ENCODE data around the gene DNAJC6.

DNAJC6 gene

DNA sequence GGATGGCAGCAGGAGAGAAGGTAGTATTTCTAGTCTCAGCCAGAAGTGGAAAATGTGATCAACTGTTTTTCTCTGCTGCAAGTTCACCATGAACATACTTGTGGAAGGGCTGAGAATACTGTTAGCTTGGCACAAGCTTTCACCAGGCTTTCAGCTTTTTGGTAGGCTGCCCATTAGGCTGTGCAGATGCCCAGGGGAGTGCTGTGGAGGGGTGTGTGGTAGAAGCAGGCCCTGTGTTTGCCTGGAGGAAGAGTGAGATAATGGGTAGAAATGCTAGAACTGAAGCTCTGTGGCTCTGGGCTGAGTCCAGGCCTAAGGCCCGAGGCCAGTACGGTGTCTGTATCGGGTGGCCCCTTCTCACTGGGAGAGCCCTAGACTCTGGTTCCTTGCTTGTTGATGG is 9.8 kb downstream of the DNAJC6 start:
- TF ChIP-seq, protein P1, sequence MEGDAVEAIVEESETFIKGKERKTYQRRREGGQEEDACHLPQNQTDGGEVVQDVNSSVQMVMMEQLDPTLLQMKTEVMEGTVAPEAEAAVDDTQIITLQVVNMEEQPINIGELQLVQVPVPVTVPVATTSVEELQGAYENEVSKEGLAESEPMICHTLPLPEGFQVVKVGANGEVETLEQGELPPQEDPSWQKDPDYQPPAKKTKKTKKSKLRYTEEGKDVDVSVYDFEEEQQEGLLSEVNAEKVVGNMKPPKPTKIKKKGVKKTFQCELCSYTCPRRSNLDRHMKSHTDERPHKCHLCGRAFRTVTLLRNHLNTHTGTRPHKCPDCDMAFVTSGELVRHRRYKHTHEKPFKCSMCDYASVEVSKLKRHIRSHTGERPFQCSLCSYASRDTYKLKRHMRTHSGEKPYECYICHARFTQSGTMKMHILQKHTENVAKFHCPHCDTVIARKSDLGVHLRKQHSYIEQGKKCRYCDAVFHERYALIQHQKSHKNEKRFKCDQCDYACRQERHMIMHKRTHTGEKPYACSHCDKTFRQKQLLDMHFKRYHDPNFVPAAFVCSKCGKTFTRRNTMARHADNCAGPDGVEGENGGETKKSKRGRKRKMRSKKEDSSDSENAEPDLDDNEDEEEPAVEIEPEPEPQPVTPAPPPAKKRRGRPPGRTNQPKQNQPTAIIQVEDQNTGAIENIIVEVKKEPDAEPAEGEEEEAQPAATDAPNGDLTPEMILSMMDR (conservative IDR thresholded peaks at IDR 0.05) = no peak
- TF ChIP-seq ZFX (IDR thresholded peaks at IDR 0.05) = no peak
- H3K27ac ChIP-seq = no peak overlapping the region

DNA sequence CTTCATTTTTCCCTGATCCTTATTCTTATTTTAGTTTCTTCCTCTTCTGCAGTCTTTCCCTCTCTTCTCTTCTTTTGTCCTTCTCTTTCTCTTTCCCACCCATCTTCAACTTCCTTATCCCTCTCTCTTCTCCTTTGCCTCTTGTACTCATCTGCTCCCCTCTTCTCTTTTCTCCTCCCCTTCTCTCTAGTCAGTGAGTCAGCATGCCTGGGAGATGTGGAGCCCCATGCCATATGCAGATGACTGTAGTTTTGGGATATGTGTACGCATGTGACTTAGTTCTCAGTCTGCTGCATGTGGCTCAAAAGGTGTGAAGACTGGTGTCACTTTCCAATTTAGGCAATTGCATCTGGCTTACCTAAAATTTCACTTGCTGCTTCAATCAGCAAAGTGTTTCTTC is 10.4 kb downstream of the DNAJC6 start:
- no peak overlapping the region for H3K27ac ChIP-seq
- TF ChIP-seq, protein P1 (conservative IDR thresholded peaks at IDR 0.05) = no peak
- no peak for TF ChIP-seq ZFX (IDR thresholded peaks at IDR 0.05)

DNA sequence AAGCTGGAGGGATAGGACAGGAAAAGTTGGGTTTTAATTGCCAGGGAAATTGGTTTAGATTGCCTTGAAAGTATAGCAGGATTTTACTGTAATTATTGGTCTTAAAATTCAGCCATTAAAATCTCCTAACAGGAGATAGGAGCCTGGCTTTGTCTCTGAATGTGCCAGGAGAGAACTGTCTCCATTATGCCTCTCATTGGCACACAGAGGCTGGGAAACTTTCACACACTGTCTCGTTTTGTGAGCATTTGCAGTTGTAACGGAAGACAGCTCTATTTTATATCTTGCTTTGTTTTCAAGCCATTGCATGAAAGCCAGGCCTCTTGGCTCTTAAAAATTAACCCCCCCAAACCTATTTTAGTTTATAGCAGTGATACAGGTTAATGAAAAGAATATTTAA is 12.5 kb downstream of the DNAJC6 start:
- no peak overlapping the region for H3K27ac ChIP-seq
- TF ChIP-seq ZFX (IDR thresholded peaks at IDR 0.05) = no peak
- TF ChIP-seq, protein P1 (conservative IDR thresholded peaks at IDR 0.05) = no peak

DNA sequence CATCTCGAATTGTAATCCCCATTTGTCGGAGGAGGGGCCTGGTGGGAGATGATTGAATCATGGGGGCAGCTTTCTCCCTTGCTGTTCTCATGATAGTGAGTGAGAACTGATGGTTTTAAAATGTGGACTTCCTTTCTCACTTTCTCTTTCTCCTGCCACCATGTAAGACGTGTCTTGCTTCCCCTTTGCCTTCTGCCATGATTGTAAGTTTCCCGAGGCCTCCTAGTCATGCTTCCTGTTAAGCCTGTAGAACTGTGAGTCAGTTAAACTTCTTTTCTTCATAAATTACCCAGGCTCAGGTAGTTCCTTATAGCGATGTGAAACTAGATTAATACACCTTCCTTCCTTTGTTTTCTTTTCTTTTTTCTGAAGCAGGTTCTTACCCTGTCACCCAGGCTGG is 13.9 kb downstream of the DNAJC6 start:
- H3K27ac ChIP-seq = no peak overlapping the region
- no peak for TF ChIP-seq ZFX (IDR thresholded peaks at IDR 0.05)
- TF ChIP-seq, protein P1 (conservative IDR thresholded peaks at IDR 0.05) = no peak

DNA sequence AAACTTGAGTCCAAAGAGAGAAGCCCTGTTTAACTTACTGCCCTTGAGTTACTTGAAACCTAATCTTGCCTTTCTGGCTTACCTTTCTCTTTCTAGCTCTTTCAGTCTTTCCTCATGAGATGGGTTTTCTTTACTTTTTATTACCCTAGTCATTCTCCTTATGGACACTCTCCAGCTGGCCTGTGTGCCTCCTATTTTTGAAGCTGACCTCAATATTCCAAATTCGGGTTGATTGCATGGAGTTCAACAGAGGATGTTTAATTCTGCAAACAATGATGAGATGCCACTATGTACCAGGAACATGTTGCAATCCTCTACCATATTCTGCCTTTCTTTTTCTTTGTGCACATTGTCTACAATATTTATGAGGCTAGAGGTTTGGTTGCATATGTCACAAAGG is 20.7 kb downstream of the DNAJC6 start:
- no peak for TF ChIP-seq ZFX (IDR thresholded peaks at IDR 0.05)
- TF ChIP-seq, protein P1 (conservative IDR thresholded peaks at IDR 0.05) = no peak
- H3K27ac ChIP-seq = no peak overlapping the region

DNA sequence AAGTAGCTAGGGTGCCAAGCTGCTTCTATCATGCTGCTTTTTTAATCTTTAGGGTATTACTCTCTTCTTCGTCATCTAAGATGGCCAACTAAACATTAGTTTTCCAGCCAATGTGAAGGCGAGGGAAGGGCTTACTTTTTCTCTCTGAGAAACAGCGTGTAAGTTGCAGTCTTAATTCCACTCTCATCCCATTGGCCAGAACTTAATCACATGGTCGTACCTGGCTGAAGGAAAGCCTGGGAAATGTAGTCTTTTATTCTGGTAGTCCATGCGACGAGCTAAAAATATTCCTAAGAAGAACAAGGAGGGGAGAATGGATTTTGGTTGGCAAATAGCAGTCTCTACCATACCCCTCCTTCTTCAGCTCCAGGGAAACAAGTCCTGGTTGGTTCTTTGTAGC is 21.5 kb downstream of the DNAJC6 start:
- TF ChIP-seq ZFX (IDR thresholded peaks at IDR 0.05) = no peak
- TF ChIP-seq, protein P1 (conservative IDR thresholded peaks at IDR 0.05) = no peak
- no peak overlapping the region for H3K27ac ChIP-seq

DNA sequence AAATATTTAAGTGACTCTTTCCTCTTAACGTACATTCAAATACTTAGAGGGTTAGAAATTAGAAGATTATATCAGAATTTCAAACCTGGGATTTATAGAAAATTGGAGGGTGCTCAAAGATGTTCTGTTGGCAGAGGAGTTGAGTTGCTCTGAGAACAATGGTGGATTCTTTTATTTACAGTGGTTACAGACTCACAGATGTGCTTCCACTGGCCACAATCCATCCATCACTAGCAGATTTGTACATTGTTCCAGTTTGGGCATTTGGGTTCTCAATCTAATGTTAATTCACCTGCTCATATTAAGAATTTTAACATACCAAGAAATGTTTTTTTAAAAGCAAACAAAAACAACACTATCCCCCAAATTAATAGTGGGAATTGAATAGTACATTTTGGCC is 23.5 kb downstream of the DNAJC6 start:
- TF ChIP-seq ZFX (IDR thresholded peaks at IDR 0.05) = no peak
- TF ChIP-seq, protein P1 (conservative IDR thresholded peaks at IDR 0.05) = no peak
- H3K27ac ChIP-seq = no peak overlapping the region
